Activated CD8-positive, alpha-beta T cell treated with anti-CD3 and anti-CD28 coated beads for 36 hours (primary cell): Measurements from ENCODE around the gene SPEF1. TPM values are rescaled to one million over a fixed set of nuclear protein-coding genes. Genes with fewer than 3 reads are reported as not detected.
A peak's percentile ranks its signal among the peaks of the same experiment; 100 is the strongest.

Experiments used
- ATAC-seq: fragments of 200-7000 bp; cut with Tn5 transposase; one replicate; pipeline ENCODE4 v1.10.0; 2021; ENCODE audit warnings: mild to moderate bottlenecking, moderate library complexity
- CTCF ChIA-PET: fragments of 350-600 bp; sonication (Branson Sonifier 250); formaldehyde crosslinking; loops from one replicate; lab custom pipeline; 2021; ENCODE audit warnings: antibody characterized with exemption; lab: Charles Lee
- POLR2A ChIA-PET: fragments of 350-600 bp; sonication (Branson Sonifier 250); formaldehyde crosslinking; loops from one replicate; lab custom pipeline; 2021; ENCODE audit warnings: antibody characterized with exemption; lab: Charles Lee
- DNase-seq: peaks from one replicate; pipeline ENCODE4 v3.0.0-alpha.2; 2020
- H3K27ac Mint-ChIP-seq: one replicate; pipeline ENCODE4 v1.8.0; 2021; ENCODE audit warnings: mild to moderate bottlenecking, mixed read lengths
- H3K27me3 Mint-ChIP-seq: one replicate; pipeline ENCODE4 v1.8.0; 2021; ENCODE audit warnings: mixed read lengths
- H3K36me3 Mint-ChIP-seq: one replicate; pipeline ENCODE4 v1.8.0; 2021; ENCODE audit warnings: low read depth, mixed read lengths
- H3K4me1 Mint-ChIP-seq: one replicate; pipeline ENCODE4 v1.8.0; 2021; ENCODE audit warnings: low read depth, mixed read lengths
- H3K4me3 Mint-ChIP-seq: one replicate; pipeline ENCODE4 v1.8.0; 2021; ENCODE audit warnings: mild to moderate bottlenecking, moderate library complexity, mixed read lengths
- H3K9me3 Mint-ChIP-seq: one replicate; pipeline ENCODE4 v1.8.0; 2021; ENCODE audit warnings: mixed read lengths
- CTCF ChIP-seq: fragments of 200-600 bp; IDR thresholded peaks from one replicate; pipeline ENCODE4 v1.8.0; 2022; ENCODE audit warnings: antibody characterized with exemption, mild to moderate bottlenecking
- intact Hi-C: fragments of 100-400 bp; cut with micrococcal nuclease; formaldehyde crosslinking; loops from one replicate; pipeline ENCODE4 v1.10.0; 2022
- total RNA-seq, 2 experiments: library from RNA; stranded (reverse); gene quantifications; one replicate each; pipeline ENCODE4 v1.2.3, GENCODE V29; 2021

SPEF1 gene
- total RNA-seq, 2 experiments from 2014 or later, result 0.23 TPM; not detected in 1

- no peak for DNase-seq
- no peaks in the 10 kb centered on the region for H3K9me3 Mint-ChIP-seq
- H3K4me3 Mint-ChIP-seq, result peak overlapping the region; percentile 99
- ChIA-PET CTCF (no interaction called here), POLR2A (interaction anchor here (0.6 to 1.8 kb wide), 4 partner anchors 14 to 48 kb away, joined by 3 to 8 read pairs (median 3); partner anchors contain the start of gene AP5S1)
- H3K36me3 Mint-ChIP-seq, result peaks cover 48% of the 10 kb centered on the region
- H3K27me3 Mint-ChIP-seq, result no peaks in the 10 kb centered on the region
- no peak for TF ChIP-seq CTCF
- peaks cover 49% of the 10 kb centered on the region for H3K4me1 Mint-ChIP-seq
- intact Hi-C loops, result no loop called here
- ATAC-seq, result no peak
- peak overlapping the region; percentile 93 for H3K27ac Mint-ChIP-seq
Observed at GRCh38 chr20:3797226-3797545, 15.9 kb upstream of the SPEF1 start.

GRCh38 chr20:3796477-3797225, 15.4 kb upstream of the SPEF1 start:
- Mint-ChIP-seq H3K4me3 (peak overlapping the region; percentile 99), H3K9me3 (no peaks in the 10 kb centered on the region), H3K27me3 (no peaks in the 10 kb centered on the region), H3K27ac (peak overlapping the region; percentile 93), H3K4me1 (peaks cover 49% of the 10 kb centered on the region), H3K36me3 (peaks cover 43% of the 10 kb centered on the region)
- CTCF ChIA-PET, result interaction anchor here (1.2 to 1.8 kb wide), 5 partner anchors 9 to 24 kb away, joined by 3 to 9 read pairs (median 4); partner anchors contain the start of genes AP5S1 and CENPB
- POLR2A ChIA-PET, result interaction anchor here (0.6 to 2.1 kb wide), 9 partner anchors 9 to 49 kb away, joined by 3 to 10 read pairs (median 3); partner anchors contain the start of genes AP5S1 and CENPB
- intact Hi-C loops, result no loop called here
- TF ChIP-seq CTCF, result no peak
- DNase-seq (no peak), ATAC-seq (peak; percentile 1)

GRCh38 chr20:3795511-3796468, 14.5 kb upstream of the SPEF1 start, which contains the start of gene CDC25B:
CDC25B (plus strand) TSS chr20:3796310; CDS start chr20:3796532, 222 bp downstream.
- ATAC-seq, result peak; percentile 78
- intact Hi-C loops, result no loop called here
- H3K27me3 Mint-ChIP-seq, result no peaks in the 10 kb centered on the region

More at GRCh38 chr20:3795511-3796468, 14.5 kb upstream of the SPEF1 start, which contains the start of gene CDC25B:
- H3K4me3 Mint-ChIP-seq, result peak within 1 kb of the TSS; percentile 99
- H3K36me3 Mint-ChIP-seq, result peaks cover 36% of the 10 kb centered on the region
- TF ChIP-seq CTCF, result peak; percentile 38
- H3K9me3 Mint-ChIP-seq, result no peaks in the 10 kb centered on the region
- DNase-seq, result peak; percentile 96
- CTCF ChIA-PET, result interaction anchor here (1.0 to 1.8 kb wide), 8 partner anchors 8 to 59 kb away, joined by 3 to 9 read pairs (median 4); partner anchors contain the start of genes AP5S1, CENPB and SPEF1
- POLR2A ChIA-PET, result interaction anchor here (0.8 to 2.1 kb wide), 13 partner anchors 8 to 289 kb away, joined by 3 to 10 read pairs (median 4); partner anchors contain the start of genes ADISSP, AP5S1 and CENPB
- peaks cover 44% of the 10 kb centered on the region for H3K4me1 Mint-ChIP-seq
- H3K27ac Mint-ChIP-seq, result peak within 1 kb of the TSS; percentile 99
